Esophagus (tissue), 2 donors: ENCODE results near the gene TBC1D2B. TPM values are rescaled to one million over a fixed set of nuclear protein-coding genes. Genes with fewer than 3 reads are reported as not detected.
"Not testable (repeated sequence)": the region's sequence is repeated elsewhere in the genome, so short reads cannot be mapped to it uniquely, and the experiment has no call there.

Source experiments
- H3K27ac ChIP-seq, 2 donors: one replicate each; pipeline ENCODE4 v1.5.1; 2013; ENCODE audit warnings: low read depth in 2 of 2, mild to moderate bottlenecking in 2 of 2, inconsistent platforms in 1 of 2, low read length in 1 of 2, moderate library complexity in 1 of 2
- H3K27me3 ChIP-seq, 2 donors: one replicate each; pipeline ENCODE4 v1.6.1; 2013; ENCODE audit warnings: low read length in 2 of 2, control low read depth in 1 of 2, mild to moderate bottlenecking in 1 of 2; ENCODE audit not compliant: insufficient read depth in 2 of 2, control insufficient read depth in 1 of 2
- H3K36me3 ChIP-seq, 2 donors: one replicate each; pipeline ENCODE4 v1.6.1; 2013; ENCODE audit warnings: low read length in 1 of 2; ENCODE audit not compliant: control insufficient read depth in 2 of 2, insufficient read depth in 2 of 2
- H3K4me1 ChIP-seq, 2 donors: one replicate each; pipeline ENCODE4 v1.6.1; 2013; ENCODE audit warnings: low read length in 1 of 2; ENCODE audit not compliant: control insufficient read depth in 2 of 2, insufficient read depth in 2 of 2
- H3K4me3 ChIP-seq, 2 donors: one replicate each; pipeline ENCODE4 v1.5.1; 2013; ENCODE audit warnings: low read length in 2 of 2, mild to moderate bottlenecking in 2 of 2, low read depth in 1 of 2, moderate library complexity in 1 of 2
- H3K9me3 ChIP-seq, 2 donors: one replicate each; pipeline ENCODE4 v1.6.1; 2013; ENCODE audit warnings: mild to moderate bottlenecking in 2 of 2, low read depth in 1 of 2, low read length in 1 of 2, moderate library complexity in 1 of 2; ENCODE audit not compliant: control insufficient read depth in 2 of 2, insufficient read depth in 1 of 2
- WGBS, 2 donors: extraction: QIAGEN DNeasy Blood & Tissue Kit; methylation state at CpG; one replicate each; pipeline ENCODE4 v1.1.7; 2013; 5-methylcytosine and 5-hydroxymethylcytosine counted together
- polyA plus RNA-seq, 2 donors: library from polyadenylated mRNA; stranded (reverse); fragments of 200-250 nt; gene quantifications; one replicate each; pipeline ENCODE4 v1.2.3, GENCODE V29; 2013
- donor health status: healthy with polysubstance abuse.
- donor health status: Bipolar disorder and iron deficiency.

TBC1D2B gene
- polyA plus RNA-seq, 2 donors = 5.1 to 7.0 TPM

DNA sequence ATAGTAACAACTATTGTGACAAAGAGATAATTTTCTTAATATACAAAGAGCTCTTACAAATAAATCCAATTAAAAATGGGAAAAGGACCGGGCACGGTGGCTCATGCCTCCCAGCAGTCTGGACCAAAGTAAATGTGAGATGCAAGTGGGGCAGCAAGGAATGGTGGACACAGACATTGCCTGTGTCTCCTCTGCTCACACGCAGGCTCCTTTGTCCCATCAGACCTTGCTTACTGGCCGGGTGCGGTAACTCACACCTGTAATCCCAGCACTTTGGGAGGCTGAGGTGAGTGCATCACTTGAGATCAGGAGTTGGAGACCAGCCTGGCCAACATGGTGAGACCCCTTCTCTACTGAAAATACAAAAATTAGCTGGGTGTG lies 110.3 kb downstream of the TBC1D2B start:
- not testable (repeated sequence) for H3K27ac ChIP-seq, H3K9me3 ChIP-seq, H3K36me3 ChIP-seq, H3K27me3 ChIP-seq, H3K4me3 ChIP-seq, H3K4me1 ChIP-seq
- 64 to 75% methylated on average over 5 of the region's 5 CpGs for WGBS, 2 donors

DNA sequence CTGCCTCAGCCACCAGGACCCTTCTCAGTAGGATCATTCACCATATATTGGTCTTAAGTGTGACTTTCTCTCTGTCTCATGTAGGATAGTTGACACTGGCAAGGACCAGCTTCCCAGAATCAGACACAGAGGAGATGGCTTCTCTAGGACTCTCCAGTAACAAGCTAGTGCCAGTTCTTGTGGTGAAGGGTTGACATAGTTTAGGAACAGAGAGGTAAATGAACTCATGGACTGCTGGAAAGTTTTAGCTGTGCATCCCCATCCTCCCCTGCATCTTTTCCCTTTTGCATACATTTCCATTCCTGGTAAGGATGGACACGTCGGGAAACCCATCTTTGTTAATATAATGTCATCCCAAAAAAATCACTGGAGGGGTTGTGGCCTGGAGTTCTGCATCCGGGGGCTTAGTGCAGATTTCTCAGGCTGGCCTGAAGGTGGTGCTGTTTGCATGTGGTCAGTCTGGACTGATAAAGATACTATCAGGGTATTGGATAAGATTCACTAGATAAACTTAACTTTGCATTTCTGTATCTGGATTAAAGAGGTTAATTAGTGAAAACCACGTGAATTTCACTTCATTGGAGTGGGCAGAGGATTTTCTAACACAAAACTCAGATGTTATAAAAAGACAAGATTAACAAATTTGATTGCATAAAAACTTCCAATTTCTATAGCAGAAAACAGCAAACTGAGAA lies 110.8 kb downstream of the TBC1D2B start:
- Histone ChIP-seq H3K9me3 (no peaks in the 10 kb centered on the region), H3K4me3 (no peak overlapping the region), H3K4me1 (peaks cover 0 to 2% of the 10 kb centered on the region in 2 donors), H3K27me3 (no peaks in the 10 kb centered on the region), H3K36me3 (no peaks in the 10 kb centered on the region), H3K27ac (no peak overlapping the region)
- WGBS, 2 donors = 4 to 10% methylated on average over 4 of the region's 4 CpGs

DNA sequence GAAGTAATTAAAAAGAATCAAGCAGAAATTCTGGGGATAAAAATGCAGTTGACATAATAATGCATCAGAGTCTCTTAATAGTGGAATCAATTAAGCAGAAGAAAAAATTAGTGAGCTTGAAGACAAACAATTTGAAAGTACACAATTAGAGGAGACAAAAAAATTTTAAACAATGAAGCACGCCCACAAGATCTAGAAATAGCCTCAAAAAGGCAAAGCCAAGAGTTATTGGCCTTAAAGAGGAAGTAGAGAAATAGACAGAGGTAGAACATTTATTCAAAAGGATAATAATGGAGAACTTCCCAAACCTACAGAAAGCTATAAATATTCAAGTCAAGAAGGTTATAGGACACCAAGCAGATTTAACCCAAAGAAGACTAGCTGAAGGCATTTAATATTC lies 113.3 kb downstream of the TBC1D2B start:
- Histone ChIP-seq H3K9me3 (no peaks in the 10 kb centered on the region), H3K27ac (no peak overlapping the region), H3K4me1 (no peaks in the 10 kb centered on the region), H3K36me3 (no peaks in the 10 kb centered on the region), H3K4me3 (no peak overlapping the region), H3K27me3 (no peaks in the 10 kb centered on the region)
- WGBS, 2 donors = 72 to 79% methylated on average over 1 of the region's 1 CpG

DNA sequence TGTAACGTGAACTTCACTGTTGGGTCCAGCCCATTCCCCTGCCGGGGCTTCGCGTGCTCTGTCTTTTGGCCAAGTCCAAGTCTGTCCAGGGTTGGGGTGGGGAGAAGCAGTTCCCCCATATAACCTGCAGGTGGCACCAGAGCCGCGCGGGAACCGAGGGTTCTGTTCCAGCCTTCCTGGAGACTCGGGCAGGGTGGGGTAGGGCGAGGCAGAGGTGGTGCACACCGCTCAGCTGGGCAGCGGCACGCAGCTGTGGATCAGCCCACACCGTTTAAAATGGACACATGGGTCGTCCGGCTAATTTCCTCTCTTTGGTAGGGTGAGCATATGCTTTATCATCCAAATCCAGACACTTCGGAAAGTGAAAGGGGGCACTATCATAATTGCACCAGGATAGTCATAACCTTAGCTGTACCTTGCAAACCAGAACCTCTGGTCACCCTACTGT lies 118.1 kb downstream of the TBC1D2B start:
- H3K4me1 ChIP-seq = no peaks in the 10 kb centered on the region
- H3K9me3 ChIP-seq = no peaks in the 10 kb centered on the region
- H3K4me3 ChIP-seq = peak overlapping the region in 1 of 2 donors; percentile 22
- H3K36me3 ChIP-seq = no peaks in the 10 kb centered on the region
- H3K27ac ChIP-seq = no peak overlapping the region
- H3K27me3 ChIP-seq = no peaks in the 10 kb centered on the region
- 3 to 5% methylated on average over 17 of the region's 17 CpGs for WGBS, 2 donors

DNA sequence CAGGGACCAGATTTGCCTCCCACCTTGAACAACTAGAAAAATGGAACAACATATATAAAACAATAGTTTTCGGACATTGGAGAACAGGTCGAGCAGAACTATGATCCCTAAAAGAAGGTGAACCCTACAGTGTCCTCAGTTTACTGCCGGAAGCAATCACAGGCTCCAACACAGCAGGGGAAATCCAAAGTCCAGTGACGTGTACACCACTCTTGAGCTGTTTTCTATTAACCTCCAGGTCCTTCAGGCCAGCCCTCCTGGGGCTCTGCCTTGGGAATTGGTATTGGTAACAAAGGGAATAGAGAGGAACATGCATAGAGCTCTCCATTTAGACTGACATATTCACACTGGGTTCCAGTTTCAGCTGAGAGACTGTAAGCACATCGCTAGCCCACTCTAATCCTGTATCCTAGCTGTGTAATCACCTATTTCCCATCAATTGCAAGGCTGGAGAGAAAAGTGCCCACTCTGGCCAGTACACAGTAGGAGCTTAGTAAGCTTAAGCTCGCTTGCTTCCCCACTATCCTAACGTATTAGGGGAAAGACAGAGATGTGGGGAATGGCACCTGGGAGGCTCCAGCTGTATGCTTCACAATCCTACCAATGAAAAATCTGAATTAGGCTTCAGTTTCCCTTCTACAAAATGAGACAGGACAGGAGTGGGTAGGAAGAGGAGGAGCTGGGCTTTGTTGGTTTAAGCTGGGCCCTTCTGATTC lies 118.6 kb downstream of the TBC1D2B start:
- WGBS, 2 donors = 61 to 62% methylated on average over 7 of the region's 7 CpGs
- not testable (repeated sequence) for H3K27me3 ChIP-seq, H3K4me3 ChIP-seq, H3K4me1 ChIP-seq, H3K36me3 ChIP-seq, H3K9me3 ChIP-seq, H3K27ac ChIP-seq

DNA sequence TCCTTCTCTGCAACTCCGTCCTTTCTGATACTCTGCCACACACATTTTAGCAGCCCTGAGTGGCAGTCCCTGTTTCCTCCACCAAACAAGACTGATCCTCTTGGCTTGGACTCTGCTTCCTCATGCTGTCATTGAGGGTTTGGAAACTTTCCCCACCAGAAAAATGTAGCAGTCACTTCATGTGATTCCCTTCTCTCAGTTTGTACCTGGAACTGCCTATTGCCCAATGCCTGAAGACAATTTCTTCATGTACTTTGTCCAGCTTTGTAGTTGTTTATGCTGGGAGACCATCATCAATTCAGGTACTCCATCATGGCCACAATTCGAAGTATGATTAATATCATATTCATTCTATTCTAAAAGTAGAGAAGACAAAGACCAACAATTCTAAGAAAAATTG lies 119.5 kb downstream of the TBC1D2B start:
- H3K27ac ChIP-seq, H3K36me3 ChIP-seq, H3K4me3 ChIP-seq, H3K27me3 ChIP-seq, H3K9me3 ChIP-seq, H3K4me1 ChIP-seq: not testable (repeated sequence)
- whole genome bisulfite sequencing, 2 donors = 89 to 92% methylated on average over 2 of the region's 2 CpGs

DNA sequence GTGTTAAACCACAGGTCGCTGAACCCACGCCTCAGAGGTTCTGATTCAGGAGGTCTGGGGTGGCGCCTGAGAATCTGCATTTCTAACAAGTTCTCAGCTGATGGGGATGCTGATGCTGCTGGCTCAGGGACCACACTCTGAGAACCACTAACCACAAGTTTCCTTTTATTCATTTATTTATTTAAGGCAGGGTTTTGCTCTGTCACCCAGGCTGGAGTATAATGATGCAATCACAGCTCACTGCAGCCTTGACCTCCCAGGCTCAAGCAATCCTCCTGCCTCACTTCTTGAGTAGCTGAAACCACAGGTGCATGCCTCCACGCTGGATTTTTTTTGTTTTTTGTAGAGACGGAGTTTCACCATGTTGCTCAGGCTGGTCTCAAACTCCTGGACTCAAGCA lies 123.6 kb downstream of the TBC1D2B start:
- H3K4me1 ChIP-seq, H3K27me3 ChIP-seq, H3K36me3 ChIP-seq, H3K4me3 ChIP-seq, H3K27ac ChIP-seq, H3K9me3 ChIP-seq: not testable (repeated sequence)
- 52 to 62% methylated on average over 5 of the region's 5 CpGs for WGBS, 2 donors

DNA sequence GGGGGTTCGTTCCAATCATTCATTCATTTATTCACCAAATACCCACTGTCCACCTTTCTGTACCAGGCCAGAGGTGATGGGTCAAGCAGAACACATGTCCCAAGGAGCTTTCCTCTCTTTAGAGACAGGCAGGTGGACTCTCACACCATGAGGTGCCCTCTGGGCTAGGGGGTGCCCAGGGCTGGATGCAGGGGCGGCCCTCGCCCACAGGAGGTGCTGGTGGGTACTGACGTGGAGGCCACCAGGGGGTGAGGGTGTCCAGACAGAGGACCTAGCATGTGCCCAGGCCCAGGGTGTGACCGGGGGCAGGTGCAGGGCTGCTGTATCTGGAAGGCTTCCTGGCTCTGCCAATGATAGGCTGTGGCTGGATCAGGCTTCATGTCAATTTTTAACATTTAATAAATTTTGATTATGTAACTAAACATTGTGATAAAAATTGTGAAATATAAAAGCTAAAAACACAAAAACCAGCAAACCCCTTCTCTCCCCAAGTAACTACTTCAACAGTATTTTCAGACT lies 124.5 kb downstream of the TBC1D2B start:
- 82 to 83% methylated on average over 4 of the region's 5 CpGs for WGBS, 2 donors
- not testable (repeated sequence) for H3K9me3 ChIP-seq, H3K27me3 ChIP-seq, H3K27ac ChIP-seq, H3K4me3 ChIP-seq, H3K36me3 ChIP-seq, H3K4me1 ChIP-seq

DNA sequence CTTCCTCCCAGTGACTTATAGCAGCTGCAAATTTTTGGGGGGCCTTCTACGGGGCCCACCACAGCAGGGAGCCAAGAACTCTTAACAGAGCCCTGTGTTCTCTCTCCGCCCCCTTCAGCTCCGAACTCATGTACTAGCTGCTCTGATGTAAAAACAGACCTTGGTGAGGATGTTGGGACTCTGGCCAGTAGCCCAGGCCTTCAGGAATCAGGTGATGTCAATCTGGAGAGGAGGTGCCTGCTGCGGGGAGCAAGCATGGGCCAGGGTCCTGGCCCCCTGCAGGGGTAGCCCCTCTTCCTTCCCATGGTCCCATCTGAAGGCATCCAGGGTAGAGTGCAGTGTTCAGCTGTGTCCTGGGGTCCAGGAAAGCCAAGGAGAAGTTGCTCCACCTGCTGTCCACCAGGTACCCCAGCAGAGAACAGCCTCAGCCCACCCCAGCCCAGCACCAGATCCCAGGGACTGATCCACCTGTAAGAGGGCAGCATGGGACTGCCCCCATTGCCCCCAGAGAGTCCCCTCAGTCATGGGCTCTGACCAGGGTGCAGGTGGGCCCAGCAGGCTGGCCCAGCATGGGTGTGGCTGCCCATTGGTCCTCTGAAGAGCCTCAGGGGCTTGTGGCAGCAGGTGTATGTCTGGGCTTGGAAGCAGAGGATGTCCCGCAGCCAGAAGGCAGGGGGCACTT lies 126.3 kb downstream of the TBC1D2B start:
- not testable (repeated sequence) for H3K4me1 ChIP-seq, H3K9me3 ChIP-seq
- WGBS, 2 donors = 84 to 85% methylated on average over 4 of the region's 5 CpGs

More for the DNA sequence above, 126.3 kb downstream of the TBC1D2B start:
- H3K36me3 ChIP-seq, H3K27me3 ChIP-seq, H3K4me3 ChIP-seq, H3K27ac ChIP-seq: not testable (repeated sequence)
